A673 (cell line): ENCODE results near the gene UBE2E3.

ENCODE experiments used
- EZH2 ChIP-seq: fragments of 200-600 bp; sonication (generic); IDR thresholded peaks from 2 replicates; pipeline ENCODE4 v1.6.1; 2017; ENCODE audit warnings: borderline replicate concordance, low read depth, mild to moderate bottlenecking, mixed read lengths, antibody characterized with exemption, low read length; ENCODE audit not compliant: poor library complexity, severe bottlenecking
- TF ChIP-seq, protein P1 (sequence below): fragments of 300-800, 200-600 bp; sonication (generic); conservative IDR thresholded peaks from 2 replicates; pipeline ENCODE4 v1.5.1; 2017; ENCODE audit warnings: low read depth, mild to moderate bottlenecking, antibody characterized with exemption, low read length, moderate library complexity, mixed read lengths

DNA sequence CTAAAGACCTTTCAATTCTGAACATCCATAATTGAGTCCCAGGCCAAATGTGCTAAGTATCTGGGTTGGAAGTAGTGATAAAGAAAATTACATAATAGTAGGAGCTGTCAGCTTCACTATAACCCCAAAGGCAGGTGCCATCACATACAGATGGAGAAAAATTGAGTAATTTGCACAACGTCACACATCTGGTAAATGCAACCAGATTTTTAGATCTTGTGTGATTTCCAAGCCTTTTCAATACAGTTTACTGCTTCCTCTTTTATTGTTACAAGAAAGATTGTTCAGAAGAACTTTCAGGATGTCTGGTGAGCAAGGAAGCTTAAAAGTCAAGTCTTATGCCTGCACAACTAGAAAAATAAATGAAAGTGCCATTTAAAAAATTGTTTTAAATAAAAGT is 62.3 kb downstream of the UBE2E3 start:
- TF ChIP-seq, protein P1, sequence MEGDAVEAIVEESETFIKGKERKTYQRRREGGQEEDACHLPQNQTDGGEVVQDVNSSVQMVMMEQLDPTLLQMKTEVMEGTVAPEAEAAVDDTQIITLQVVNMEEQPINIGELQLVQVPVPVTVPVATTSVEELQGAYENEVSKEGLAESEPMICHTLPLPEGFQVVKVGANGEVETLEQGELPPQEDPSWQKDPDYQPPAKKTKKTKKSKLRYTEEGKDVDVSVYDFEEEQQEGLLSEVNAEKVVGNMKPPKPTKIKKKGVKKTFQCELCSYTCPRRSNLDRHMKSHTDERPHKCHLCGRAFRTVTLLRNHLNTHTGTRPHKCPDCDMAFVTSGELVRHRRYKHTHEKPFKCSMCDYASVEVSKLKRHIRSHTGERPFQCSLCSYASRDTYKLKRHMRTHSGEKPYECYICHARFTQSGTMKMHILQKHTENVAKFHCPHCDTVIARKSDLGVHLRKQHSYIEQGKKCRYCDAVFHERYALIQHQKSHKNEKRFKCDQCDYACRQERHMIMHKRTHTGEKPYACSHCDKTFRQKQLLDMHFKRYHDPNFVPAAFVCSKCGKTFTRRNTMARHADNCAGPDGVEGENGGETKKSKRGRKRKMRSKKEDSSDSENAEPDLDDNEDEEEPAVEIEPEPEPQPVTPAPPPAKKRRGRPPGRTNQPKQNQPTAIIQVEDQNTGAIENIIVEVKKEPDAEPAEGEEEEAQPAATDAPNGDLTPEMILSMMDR, result no peak
- no peak for TF ChIP-seq EZH2
